NB4 (cell line): ENCODE data around the gene EPS8L1.

Source experiments
- DNase-seq: peaks from one replicate; pipeline ENCODE4 v3.0.0; 2010; ENCODE audit warnings: low read depth
- H3K4me3 ChIP-seq: one replicate; pipeline ENCODE4 v1.5.1; 2011; ENCODE audit warnings: mild to moderate bottlenecking, low read depth, low read length, moderate library complexity
- MYC ChIP-seq: IDR thresholded peaks from 2 replicates; pipeline ENCODE4 v1.6.1; 2011; ENCODE audit warnings: low read depth, low read length
- POLR2A ChIP-seq: IDR thresholded peaks from 2 replicates; pipeline ENCODE4 v1.6.1; 2011; ENCODE audit warnings: mild to moderate bottlenecking; ENCODE audit not compliant: insufficient read length; ENCODE audit errors: extremely low read depth
- TF ChIP-seq, protein P1 (sequence below): IDR thresholded peaks from 2 replicates; pipeline ENCODE4 v1.6.1; 2011; ENCODE audit warnings: low read depth, low read length
- TF ChIP-seq, protein P2 (sequence below): IDR thresholded peaks from one replicate; pipeline ENCODE4 v1.5.1; 2012; ENCODE audit warnings: low read depth, low read length

The EPS8L1 gene

DNA sequence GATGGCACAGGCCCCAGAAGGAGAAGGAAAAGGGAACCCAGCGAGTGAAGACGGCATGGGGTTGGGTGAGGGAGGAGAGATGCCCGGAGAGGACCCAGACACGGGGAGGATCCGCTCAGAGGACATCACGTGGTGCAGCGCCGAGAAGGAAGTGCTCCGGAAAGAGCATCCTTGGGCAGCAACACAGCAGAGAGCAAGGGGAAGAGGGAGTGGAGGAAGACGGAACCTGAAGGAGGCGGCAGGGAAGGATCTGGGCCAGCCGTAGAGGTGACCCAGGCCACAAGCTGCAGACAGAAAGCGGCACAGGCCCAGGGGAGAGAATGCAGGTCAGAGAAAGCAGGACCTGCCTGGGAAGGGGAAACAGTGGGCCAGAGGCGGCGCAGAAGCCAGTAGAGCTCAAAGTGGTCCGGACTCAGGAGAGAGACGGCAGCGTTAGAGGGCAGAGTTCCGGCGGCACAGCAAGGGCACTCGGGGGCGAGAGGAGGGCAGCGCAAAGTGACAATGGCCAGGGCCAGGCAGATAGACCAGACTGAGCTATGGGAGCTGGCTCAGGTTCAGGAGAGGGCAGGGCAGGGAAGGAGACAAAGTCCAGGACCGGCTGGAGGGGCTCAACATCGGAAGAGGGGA, 40.7 kb downstream of the EPS8L1 start:
- peak; percentile 52 for DNase-seq
- TF ChIP-seq MYC, result no peak
- TF ChIP-seq, protein P1, sequence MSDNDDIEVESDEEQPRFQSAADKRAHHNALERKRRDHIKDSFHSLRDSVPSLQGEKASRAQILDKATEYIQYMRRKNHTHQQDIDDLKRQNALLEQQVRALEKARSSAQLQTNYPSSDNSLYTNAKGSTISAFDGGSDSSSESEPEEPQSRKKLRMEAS, result peak; percentile 52; the same call in 1 of the 2 replicates
- peak overlapping the region; percentile 82 for H3K4me3 ChIP-seq

DNA sequence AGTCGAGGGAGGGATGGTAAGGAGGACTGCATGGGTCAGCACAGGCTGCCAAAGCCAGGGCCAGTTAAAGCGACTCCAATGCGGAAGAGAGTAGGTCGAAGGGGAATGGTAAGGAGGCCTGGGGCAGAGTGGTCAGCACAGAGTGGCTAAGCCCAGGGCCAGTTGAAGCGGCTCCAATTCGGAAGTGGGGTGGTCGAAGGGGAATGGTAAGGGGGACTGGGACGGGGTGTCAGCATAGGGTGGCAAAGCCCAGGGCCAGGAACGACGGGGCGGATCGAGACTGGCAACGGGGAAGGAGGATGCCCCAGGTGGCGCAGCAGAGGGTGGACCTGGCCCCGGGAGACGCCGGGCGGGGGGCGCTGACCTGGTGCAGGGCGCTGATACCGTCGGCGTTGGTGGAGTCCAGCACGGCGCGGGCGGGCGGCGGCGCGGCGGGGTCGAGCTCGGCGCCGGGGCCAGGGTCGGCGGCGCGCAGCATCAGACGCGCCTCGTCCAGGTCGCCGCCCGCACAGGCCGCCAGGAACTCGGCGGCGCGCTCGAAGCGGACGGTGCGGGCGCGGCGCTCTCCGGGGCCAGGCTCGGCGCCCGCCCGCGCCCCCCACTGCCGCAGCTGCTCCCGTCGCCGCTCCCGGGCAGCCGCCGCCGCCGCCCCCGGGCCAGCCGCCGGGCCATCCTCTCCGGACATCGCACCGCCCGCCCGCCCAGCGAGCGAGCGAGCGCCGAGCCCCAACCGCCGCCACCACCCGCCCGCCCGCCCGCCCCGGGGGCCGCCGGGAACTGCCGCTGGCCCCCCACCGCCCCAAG, 41.4 kb downstream of the EPS8L1 start, which contains the start of gene PPP1R12C:
PPP1R12C (minus strand) TSS at position 779 of the 804 bp plus-strand sequence; CDS start at position 685, 94 bp downstream.
- H3K4me3 ChIP-seq, result peak within 1 kb of the TSS; percentile 82
- TF ChIP-seq POLR2A (peak; percentile 29), MYC (no peak)
- peak; percentile 22 for DNase-seq

DNA sequence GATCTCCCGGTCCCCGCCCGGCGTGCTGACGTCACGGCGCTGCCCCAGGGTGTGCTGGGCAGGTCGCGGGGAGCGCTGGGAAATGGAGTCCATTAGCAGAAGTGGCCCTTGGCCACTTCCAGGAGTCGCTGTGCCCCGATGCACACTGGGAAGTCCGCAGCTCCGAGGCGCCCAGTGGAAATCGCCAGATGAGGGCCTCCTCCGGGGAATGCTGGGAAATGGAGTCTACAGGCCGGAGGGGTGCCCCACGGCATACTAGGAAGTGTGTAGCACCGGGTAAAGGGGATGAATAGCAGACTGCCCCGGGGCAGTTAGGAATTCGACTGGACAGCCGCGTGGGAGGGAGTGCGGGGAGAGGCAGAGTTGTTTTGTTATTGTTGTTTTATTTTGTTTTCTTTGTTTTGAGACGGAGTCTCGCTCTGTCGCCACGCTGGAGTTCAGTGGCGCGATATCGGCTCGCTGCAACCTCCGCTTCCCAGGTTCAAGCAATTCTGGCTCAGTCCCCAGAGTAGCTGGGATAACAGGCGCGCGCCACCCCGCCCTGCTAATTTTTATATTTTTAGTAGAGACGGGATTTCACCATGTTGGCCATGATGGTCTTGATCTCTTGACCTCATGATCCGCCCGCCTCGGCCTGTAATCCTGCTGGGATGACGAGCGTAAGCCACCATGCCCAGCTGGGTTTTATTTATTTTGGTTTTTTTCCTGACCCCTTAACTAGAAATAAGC, 42.2 kb downstream of the EPS8L1 start:
- no peak for TF ChIP-seq POLR2A
- TF ChIP-seq, protein P1, result no peak
- no peak for TF ChIP-seq MYC
- TF ChIP-seq, protein P2, sequence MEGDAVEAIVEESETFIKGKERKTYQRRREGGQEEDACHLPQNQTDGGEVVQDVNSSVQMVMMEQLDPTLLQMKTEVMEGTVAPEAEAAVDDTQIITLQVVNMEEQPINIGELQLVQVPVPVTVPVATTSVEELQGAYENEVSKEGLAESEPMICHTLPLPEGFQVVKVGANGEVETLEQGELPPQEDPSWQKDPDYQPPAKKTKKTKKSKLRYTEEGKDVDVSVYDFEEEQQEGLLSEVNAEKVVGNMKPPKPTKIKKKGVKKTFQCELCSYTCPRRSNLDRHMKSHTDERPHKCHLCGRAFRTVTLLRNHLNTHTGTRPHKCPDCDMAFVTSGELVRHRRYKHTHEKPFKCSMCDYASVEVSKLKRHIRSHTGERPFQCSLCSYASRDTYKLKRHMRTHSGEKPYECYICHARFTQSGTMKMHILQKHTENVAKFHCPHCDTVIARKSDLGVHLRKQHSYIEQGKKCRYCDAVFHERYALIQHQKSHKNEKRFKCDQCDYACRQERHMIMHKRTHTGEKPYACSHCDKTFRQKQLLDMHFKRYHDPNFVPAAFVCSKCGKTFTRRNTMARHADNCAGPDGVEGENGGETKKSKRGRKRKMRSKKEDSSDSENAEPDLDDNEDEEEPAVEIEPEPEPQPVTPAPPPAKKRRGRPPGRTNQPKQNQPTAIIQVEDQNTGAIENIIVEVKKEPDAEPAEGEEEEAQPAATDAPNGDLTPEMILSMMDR, result no peak
- DNase-seq, result peak; percentile 97
- H3K4me3 ChIP-seq, result peak overlapping the region; percentile 73

DNA sequence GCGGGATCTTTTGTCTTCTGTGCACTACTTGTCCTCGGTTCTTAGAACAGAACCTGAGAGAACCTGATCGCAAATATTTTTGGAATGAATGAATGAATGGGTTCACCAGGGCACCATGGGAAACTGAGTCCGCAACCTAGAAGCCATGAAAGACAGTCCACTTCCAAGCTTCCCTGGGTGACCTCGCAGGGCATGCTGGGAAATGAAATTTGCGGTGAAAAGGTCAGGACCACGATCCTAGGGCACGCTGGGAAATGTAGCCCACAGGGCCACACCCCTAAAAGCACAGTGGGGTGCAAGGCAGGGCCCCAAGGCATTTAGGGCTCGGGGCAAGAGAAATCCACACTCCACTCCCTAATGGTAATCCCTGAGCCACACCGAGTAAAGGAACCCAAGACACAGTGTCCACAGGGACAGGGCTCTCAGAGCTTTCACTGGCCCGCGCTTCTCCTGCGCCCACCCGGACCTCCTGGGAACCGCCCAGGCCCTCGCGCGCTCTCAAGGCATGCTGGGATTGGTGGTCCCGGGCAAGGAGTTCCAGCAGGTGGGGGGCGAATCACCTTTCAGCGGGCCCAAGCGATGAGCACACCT, 42.8 kb downstream of the EPS8L1 start:
- DNase-seq, result peak; percentile 91
- peak overlapping the region; percentile 73 for H3K4me3 ChIP-seq
- TF ChIP-seq POLR2A (peak; percentile 27), MYC (0 out of 2 replicates have a peak, but pooled peaks have one; percentile 25)
- TF ChIP-seq, protein P2, result no peak
- TF ChIP-seq, protein P1, result peak; percentile 1; the same call in 1 of the 2 replicates

DNA sequence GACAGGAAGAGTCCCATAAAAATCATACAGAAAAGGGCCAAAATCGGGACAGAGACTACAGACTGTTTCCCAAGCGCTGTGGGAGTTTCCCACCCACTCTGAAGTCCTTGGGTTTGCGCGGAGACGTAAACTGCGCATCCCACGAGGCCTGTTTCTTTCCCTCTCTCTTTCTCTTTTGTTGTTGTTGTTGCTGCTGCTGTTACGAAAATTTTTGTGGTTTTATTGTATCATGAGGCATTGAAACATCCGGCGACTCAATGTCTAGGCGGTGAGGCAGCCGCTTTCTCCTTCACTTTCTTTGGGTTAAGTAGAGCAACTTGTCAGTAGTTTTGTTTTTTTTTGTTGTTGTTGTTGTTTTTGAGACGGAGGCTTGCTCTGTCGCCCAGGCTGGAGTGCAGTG, 43.4 kb downstream of the EPS8L1 start:
- TF ChIP-seq, protein P2, result no peak
- TF ChIP-seq, protein P1, result no peak
- peak; percentile 73 for DNase-seq
- H3K4me3 ChIP-seq, result peak overlapping the region; percentile 73

DNA sequence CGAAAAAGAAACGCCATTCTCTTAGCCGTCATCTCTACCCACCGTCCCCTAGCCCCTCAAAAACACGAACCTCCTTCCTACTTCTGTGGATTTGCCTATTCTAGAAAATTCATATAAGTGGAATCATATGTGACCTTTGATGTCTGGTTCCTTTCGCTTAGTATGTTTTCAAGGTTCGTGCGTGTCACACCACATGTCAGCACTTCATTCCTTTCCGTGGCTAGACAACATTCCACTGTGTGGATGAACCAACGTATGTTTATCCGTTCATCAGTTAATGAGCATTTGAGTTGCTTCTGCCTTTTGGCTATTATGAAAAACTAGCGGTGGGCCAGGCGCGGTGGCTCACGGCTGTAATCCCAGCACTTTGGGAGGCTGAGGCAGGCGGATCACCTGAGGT, 55.8 kb downstream of the EPS8L1 start:
- H3K4me3 ChIP-seq, result no peak overlapping the region
- TF ChIP-seq, protein P2, result no peak
- TF ChIP-seq POLR2A (no peak), MYC (no peak)
- TF ChIP-seq, protein P1, result no peak
- no peak for DNase-seq
